Astrocyte (in vitro differentiated cells and primary cell): Measurements from ENCODE around the gene ZBTB7A. TPM values are rescaled to one million over a fixed set of nuclear protein-coding genes. Genes with fewer than 3 reads are reported as not detected.

Experiments used
- DNase-seq: peaks from one replicate; pipeline ENCODE4 v3.0.0-alpha.2; 2010; ENCODE audit warnings: low read depth
- FAIRE-seq: peaks from 2 replicates; lab custom pipeline; 2011; peaks lifted over from hg19 to GRCh38; lab: Jason Lieb, UNC
- H2AFZ ChIP-seq: 2 replicates; pipeline ENCODE4 v1.6.0; 2012; ENCODE audit warnings: low read depth, low read length, inconsistent platforms
- H3K27ac ChIP-seq: 2 replicates; pipeline ENCODE4 v1.5.1; 2011; ENCODE audit warnings: low read depth, low read length, inconsistent platforms
- H3K27me3 ChIP-seq: 2 replicates; pipeline ENCODE4 v1.6.0; 2011; ENCODE audit warnings: low read length, inconsistent platforms; ENCODE audit not compliant: insufficient read depth
- H3K36me3 ChIP-seq: 2 replicates; pipeline ENCODE4 v1.5.1; 2011; ENCODE audit warnings: low read length, inconsistent platforms; ENCODE audit not compliant: insufficient read depth
- H3K4me1 ChIP-seq: 2 replicates; pipeline ENCODE4 v1.5.1; 2011; ENCODE audit warnings: low read length, inconsistent platforms; ENCODE audit not compliant: insufficient read depth
- H3K4me2 ChIP-seq: 2 replicates; pipeline ENCODE4 v1.6.0; 2012; ENCODE audit warnings: low read length, inconsistent platforms
- H3K4me3 ChIP-seq: 2 replicates; pipeline ENCODE4 v1.5.1; 2011; ENCODE audit warnings: low read depth, mild to moderate bottlenecking, low read length, inconsistent platforms; ENCODE audit not compliant: insufficient read depth
- H3K79me2 ChIP-seq: 2 replicates; pipeline ENCODE4 v1.6.0; 2012; ENCODE audit warnings: mild to moderate bottlenecking, low read length, inconsistent platforms; ENCODE audit not compliant: insufficient read depth
- H3K9ac ChIP-seq: 2 replicates; pipeline ENCODE4 v1.6.0; 2012; ENCODE audit warnings: mild to moderate bottlenecking, low read length, inconsistent platforms
- H3K9me3 ChIP-seq: 2 replicates; pipeline ENCODE4 v1.5.1; 2012; ENCODE audit warnings: low read depth, mild to moderate bottlenecking, low read length, inconsistent platforms; ENCODE audit not compliant: insufficient read depth
- H4K20me1 ChIP-seq: 2 replicates; pipeline ENCODE4 v1.6.0; 2012; ENCODE audit warnings: low read length, inconsistent platforms; ENCODE audit not compliant: insufficient read depth
- H3K27ac Mint-ChIP-seq: one replicate; pipeline ENCODE4 v1.8.0; 2021; ENCODE audit warnings: mild to moderate bottlenecking, mixed read lengths; ENCODE audit not compliant: unreplicated experiment
- H3K27me3 Mint-ChIP-seq: one replicate; pipeline ENCODE4 v1.8.0; 2021; ENCODE audit warnings: low read depth, mixed read lengths; ENCODE audit not compliant: unreplicated experiment
- H3K36me3 Mint-ChIP-seq: one replicate; pipeline ENCODE4 v1.8.0; 2021; ENCODE audit warnings: low read depth, mixed read lengths; ENCODE audit not compliant: unreplicated experiment
- H3K4me1 Mint-ChIP-seq: one replicate; pipeline ENCODE4 v1.8.0; 2021; ENCODE audit warnings: low read depth, mixed read lengths; ENCODE audit not compliant: unreplicated experiment
- H3K4me3 Mint-ChIP-seq: one replicate; pipeline ENCODE4 v1.8.0; 2021; ENCODE audit warnings: mild to moderate bottlenecking, moderate library complexity, mixed read lengths; ENCODE audit not compliant: unreplicated experiment
- H3K9me3 Mint-ChIP-seq: one replicate; pipeline ENCODE4 v1.8.0; 2021; ENCODE audit warnings: mild to moderate bottlenecking, mixed read lengths; ENCODE audit not compliant: unreplicated experiment
- CTCF ChIP-seq: IDR thresholded peaks from 2 replicates; pipeline ENCODE4 v1.5.1; 2011; ENCODE audit warnings: low read depth, mild to moderate bottlenecking, inconsistent platforms, low read length, moderate library complexity; ENCODE audit not compliant: insufficient read depth
- EZH2 ChIP-seq: IDR thresholded peaks from 2 replicates; pipeline ENCODE4 v1.6.1; 2012; ENCODE audit warnings: mild to moderate bottlenecking, low read length, inconsistent platforms; ENCODE audit not compliant: insufficient read depth
- total RNA-seq: library from RNA; stranded (reverse); gene quantifications from 2 replicates; pipeline ENCODE4 v1.2.1, GENCODE V29; 2021

Gene ZBTB7A
- total RNA-seq, 1 donor from 2014 or later = 24.3 TPM

- Histone ChIP-seq H3K4me2 (no peak overlapping the region), H3K79me2 (peaks cover 80% of the 10 kb centered on the region), H3K4me1 (no peaks in the 10 kb centered on the region), H3K9me3 (no peaks in the 10 kb centered on the region), H3K4me3 (no peak overlapping the region), H4K20me1 (peaks cover 88% of the 10 kb centered on the region), H3K27ac (no peak overlapping the region), H2AFZ (no peak overlapping the region), H3K27me3 (no peaks in the 10 kb centered on the region), H3K36me3 (no peaks in the 10 kb centered on the region), H3K9ac (no peak overlapping the region)
- H3K36me3 Mint-ChIP-seq = peaks cover 6% of the 10 kb centered on the region
- FAIRE-seq = no peak
- H3K4me1 Mint-ChIP-seq = no peaks in the 10 kb centered on the region
- no peaks in the 10 kb centered on the region for H3K9me3 Mint-ChIP-seq
- H3K27ac Mint-ChIP-seq = no peak overlapping the region
- H3K4me3 Mint-ChIP-seq = no peak overlapping the region
- no peaks in the 10 kb centered on the region for H3K27me3 Mint-ChIP-seq
- no peak for TF ChIP-seq CTCF
- no peak for TF ChIP-seq EZH2
- no peak for DNase-seq
Observed at GRCh38 chr19:4018775-4019504, 47.8 kb downstream of the ZBTB7A start.

- no peak overlapping the region for H3K4me3 ChIP-seq
- peaks cover 4% of the 10 kb centered on the region for H3K36me3 Mint-ChIP-seq
- no peak overlapping the region for H2AFZ ChIP-seq
- H3K79me2 ChIP-seq = peaks cover 81% of the 10 kb centered on the region
- no peaks in the 10 kb centered on the region for H3K4me1 ChIP-seq
- no peaks in the 10 kb centered on the region for H3K9me3 ChIP-seq
- no peak overlapping the region for H3K27ac ChIP-seq
- FAIRE-seq (no peak), DNase-seq (no peak)
- no peaks in the 10 kb centered on the region for H3K27me3 Mint-ChIP-seq
- no peak overlapping the region for H3K9ac ChIP-seq
- no peaks in the 10 kb centered on the region for H3K9me3 Mint-ChIP-seq
- no peaks in the 10 kb centered on the region for H3K4me1 Mint-ChIP-seq
- no peak overlapping the region for H3K4me2 ChIP-seq
- peaks cover 82% of the 10 kb centered on the region for H4K20me1 ChIP-seq
- H3K27ac Mint-ChIP-seq = no peak overlapping the region
- no peaks in the 10 kb centered on the region for H3K36me3 ChIP-seq
- no peaks in the 10 kb centered on the region for H3K27me3 ChIP-seq
- H3K4me3 Mint-ChIP-seq = no peak overlapping the region
- TF ChIP-seq CTCF = no peak
- no peak for TF ChIP-seq EZH2
Observed at GRCh38 chr19:4018140-4018613, 48.5 kb downstream of the ZBTB7A start.
